GM19468 (cell line): ENCODE results near the gene PCSK9.

ENCODE experiments used
- ATAC-seq: cut with Tn5 transposase; IDR thresholded peaks from one replicate; pipeline ENCODE4 v1.9.1; 2021; ENCODE audit warnings: mild to moderate bottlenecking, moderate library complexity, moderate number of reproducible peaks; ENCODE audit not compliant: unreplicated experiment; ENCODE audit errors: extremely low read depth

The PCSK9 gene

DNA sequence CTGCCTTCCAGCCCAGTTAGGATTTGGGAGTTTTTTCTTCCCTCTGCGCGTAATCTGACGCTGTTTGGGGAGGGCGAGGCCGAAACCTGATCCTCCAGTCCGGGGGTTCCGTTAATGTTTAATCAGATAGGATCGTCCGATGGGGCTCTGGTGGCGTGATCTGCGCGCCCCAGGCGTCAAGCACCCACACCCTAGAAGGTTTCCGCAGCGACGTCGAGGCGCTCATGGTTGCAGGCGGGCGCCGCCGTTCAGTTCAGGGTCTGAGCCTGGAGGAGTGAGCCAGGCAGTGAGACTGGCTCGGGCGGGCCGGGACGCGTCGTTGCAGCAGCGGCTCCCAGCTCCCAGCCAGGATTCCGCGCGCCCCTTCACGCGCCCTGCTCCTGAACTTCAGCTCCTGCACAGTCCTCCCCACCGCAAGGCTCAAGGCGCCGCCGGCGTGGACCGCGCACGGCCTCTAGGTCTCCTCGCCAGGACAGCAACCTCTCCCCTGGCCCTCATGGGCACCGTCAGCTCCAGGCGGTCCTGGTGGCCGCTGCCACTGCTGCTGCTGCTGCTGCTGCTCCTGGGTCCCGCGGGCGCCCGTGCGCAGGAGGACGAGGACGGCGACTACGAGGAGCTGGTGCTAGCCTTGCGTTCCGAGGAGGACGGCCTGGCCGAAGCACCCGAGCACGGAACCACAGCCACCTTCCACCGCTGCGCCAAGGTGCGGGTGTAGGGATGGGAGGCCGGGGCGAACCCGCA lies at the start of gene PCSK9:
TSS of gene PCSK9 (plus strand) at position 207 of the 741 bp plus-strand sequence. CDS start at position 497, 290 bp downstream.
- ATAC-seq = no peak

DNA sequence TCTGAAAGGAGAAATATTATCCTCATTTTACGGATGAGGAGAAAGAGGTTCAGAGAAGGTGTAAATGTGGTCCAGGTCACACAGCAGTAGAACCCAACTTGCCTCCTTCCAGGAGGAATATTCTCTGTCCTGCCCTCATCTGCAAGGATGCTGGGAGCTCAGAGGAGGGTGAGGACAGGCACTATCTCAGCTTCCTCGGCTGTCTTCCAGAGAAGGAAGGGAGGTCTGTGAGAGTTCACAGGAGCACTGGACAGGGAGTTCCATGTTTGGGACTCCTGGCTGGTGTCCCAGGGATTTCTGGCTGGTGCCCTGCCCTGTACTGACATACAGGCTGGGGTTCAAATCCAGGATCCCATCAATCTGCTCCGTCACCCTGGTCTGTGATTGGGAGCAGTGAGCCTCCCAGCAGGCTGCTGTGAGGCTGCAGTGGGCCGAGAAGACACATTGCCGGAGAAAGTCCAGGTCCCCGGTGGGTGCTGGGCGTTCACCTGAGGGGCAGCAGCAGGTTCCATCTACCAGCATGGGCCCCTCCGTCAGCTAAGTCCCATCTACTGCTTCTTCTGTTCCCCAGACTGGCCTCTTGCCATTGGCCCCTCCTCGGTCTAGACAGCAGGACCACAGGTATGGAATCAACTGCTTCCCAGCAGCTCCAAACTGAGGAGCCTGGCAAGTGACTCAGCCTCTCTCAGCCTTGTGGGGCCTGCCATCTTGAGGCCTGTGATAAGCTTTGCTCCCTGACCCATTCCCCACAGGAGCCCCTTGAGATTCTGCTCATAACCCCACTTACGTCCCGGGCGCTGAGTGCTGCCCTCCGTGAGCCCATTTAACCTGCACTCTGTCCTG lies 49.2 kb upstream of the PCSK9 start:
- no peak for ATAC-seq

DNA sequence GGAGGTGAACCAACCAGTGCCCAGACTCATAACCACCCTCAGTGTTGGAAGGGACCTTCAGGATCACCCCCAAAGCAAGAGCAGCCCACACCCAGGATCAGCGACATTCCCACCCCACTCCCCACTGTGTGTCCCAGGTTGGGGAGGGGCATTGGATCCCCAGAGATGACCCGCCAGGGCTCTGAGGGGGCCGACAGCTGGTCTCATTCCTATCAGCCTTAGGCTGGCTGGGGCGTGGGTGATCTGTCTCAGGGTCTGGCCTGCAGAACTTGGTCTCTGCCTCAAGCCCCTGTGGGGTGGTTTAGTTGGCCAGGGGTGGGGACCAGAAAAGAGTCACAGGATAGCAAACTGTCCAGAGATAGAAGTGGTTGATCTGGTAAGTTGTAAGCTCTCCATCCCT lies 48.4 kb upstream of the PCSK9 start:
- ATAC-seq = no peak

GRCh38 chr1:54991939-54992338 lies 47.4 kb upstream of the PCSK9 start:
- no peak for ATAC-seq

DNA sequence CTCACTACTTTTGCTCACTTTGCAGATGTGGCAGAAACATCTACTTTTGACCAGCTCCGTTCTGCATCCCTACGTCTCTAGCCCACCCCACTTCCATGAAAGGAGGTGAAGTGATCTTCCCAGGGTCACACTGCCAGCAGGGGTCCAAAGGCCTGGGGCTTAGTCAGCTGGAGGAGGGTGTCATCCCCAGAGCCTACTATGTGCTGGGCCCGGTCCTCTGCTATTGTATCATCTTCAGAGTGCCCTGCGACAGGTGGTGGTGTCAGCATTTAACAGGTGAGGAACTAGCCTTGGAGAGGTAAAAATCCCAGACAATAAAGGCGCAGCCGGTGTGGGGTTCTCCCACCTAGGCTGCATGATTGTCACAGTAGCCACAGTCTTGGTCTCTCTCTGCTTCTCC lies 46.2 kb upstream of the PCSK9 start:
- no peak for ATAC-seq

- ATAC-seq = no peak
Observed at GRCh38 chr1:54994355-54994990, 44.9 kb upstream of the PCSK9 start.

GRCh38 chr1:54995013-54995760 lies 44.2 kb upstream of the PCSK9 start:
- ATAC-seq = no peak

- no peak for ATAC-seq
Observed at GRCh38 chr1:54995835-54996234, 43.5 kb upstream of the PCSK9 start.

GRCh38 chr1:54996359-54996868 lies 42.9 kb upstream of the PCSK9 start:
- ATAC-seq = peak; percentile 15

DNA sequence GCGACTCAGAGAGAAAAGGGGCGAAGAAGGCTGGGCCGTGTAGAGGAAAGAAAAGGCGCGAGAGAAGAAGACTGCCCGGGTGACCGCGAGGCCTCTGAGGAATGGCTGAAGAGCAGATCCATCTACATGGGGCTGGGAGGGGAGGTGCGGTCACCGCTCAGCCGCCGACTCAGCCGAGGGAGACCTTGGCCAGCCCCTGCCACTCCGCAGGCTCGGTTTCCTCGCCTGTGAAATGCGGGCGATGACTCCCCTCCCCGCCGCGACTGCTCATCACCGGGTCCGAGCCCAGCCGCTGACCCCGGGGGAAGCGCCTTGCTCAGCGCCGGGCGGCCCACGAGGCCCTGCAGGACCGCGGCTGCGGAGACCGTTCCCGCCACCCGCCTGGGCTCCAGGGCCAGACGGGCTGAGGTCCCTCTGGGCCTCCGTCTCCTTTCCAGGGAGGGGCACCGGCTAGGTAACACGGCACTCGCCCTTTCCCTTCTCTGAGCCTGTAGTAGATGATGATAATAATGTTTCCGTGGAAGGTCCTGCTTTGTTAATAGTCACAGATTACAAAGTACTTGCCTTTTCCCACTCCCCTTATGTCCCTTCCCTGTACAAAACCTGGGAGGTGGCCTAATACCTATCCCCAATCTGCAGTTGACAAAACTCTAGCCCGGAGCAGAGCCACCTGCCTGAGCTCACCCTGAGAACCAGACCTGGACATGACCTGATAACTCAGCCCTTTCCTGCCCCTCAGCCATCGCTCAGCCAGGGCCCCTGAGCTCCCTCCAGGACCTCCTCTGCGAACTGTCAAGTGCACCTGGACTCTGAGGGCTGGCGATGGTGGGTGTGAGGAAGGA lies 42.3 kb upstream of the PCSK9 start:
- no peak for ATAC-seq

GRCh38 chr1:54997711-54997986 lies 41.7 kb upstream of the PCSK9 start:
- ATAC-seq = no peak

- no peak for ATAC-seq
Observed at GRCh38 chr1:54998100-54998499, 41.2 kb upstream of the PCSK9 start.

DNA sequence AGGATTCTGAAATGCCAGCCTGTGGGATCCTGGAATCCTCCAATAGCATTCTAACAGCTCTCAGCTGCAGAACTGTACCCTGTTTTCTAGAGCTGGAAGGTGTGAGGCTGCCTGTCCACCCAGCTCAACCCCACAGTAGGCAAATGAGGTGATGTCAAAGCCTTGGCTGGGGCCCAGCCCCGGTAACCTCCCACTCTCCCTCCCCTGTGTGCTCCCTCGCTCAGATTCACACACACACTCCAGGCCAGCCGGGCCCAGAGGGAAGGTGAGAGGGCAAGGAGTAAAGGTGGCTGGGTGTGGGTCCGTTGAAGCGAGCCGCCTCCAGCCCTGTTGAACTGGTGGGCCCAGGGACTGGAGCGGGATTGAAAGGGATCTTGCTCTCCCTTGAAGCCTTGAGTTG lies 40.7 kb upstream of the PCSK9 start, which contains the start of gene BSND:
TSS of gene BSND (plus strand) at position 257 of the 400 bp plus-strand sequence. CDS start 254 bp downstream, outside the sequence.
- ATAC-seq = no peak

- ATAC-seq = no peak
Observed at GRCh38 chr1:55000110-55001085, 39.0 kb upstream of the PCSK9 start.

- ATAC-seq = no peak
Observed at GRCh38 chr1:55001311-55001710, 38.0 kb upstream of the PCSK9 start.

DNA sequence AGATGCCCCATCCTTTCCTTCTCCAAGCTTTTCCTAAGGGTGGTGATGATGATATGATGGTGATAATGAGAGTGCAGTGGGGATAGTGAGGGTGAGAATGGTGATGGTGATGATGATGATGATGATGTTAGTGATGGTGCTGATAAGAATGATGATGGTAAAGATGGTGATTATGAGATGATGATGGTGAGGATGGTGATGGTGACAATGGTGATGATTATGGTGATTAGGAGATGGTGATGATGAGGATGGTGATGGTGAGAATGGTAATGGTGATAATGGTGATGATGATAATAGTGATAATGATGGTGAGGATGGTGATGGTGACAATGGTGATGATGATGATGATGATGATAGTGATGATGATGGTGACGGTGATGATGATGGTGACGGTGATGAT lies 36.7 kb upstream of the PCSK9 start:
- ATAC-seq = no peak

DNA sequence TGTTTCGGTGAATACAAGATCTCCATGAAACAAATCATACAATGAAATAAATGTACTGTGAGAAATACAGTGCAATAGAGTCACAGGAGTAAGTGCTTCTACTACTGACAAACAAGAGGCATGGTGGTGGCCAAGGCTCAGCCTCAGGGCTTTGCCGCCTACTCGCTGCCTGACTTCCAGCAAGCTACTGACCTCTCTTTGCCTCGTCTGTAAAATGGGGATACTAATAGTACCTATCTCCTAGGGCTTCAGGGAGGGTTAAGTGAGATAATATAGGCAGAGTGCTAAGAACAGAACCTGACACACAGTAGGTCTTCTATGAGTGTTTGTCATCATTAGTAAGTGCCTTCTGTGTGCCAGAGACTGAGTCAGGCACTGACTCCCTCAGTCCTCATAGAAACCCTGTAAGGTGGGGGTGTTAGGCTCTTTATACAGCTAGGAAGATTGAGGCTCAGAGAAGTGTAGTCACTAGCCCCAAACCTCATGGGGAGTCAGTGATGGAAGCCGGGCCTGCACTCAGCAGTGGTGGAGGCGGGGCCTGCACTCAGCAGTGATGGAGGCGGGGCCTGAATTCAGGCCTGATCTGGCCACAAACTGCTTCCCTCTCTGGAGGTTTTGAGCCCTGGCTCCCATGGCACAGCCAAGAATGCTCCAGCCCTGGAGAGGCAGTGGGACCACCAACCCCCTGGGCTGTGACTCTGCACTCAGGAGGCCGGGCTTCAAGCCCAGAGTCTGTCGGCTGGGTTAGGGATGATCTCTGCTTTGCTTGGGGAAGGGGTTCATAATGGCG lies 33.8 kb upstream of the PCSK9 start:
- no peak for ATAC-seq
